Cardiac septum (tissue), 1 donor: ENCODE data around the gene TMEM270. TPM values are rescaled to one million over a fixed set of nuclear protein-coding genes. Genes with fewer than 3 reads are reported as not detected.
A peak's percentile ranks its signal among the peaks of the same experiment; 100 is the strongest.

Experiments
- DNase-seq: peaks from one replicate; pipeline ENCODE4 v3.0.0-alpha.2; 2020; ENCODE audit warnings: low spot score
- intact Hi-C: fragments of 100-400 bp; cut with DNase I; formaldehyde crosslinking; loops from one replicate; pipeline ENCODE4 v1.14.0; 2022
- total RNA-seq: library from RNA; stranded (reverse); fragmentation: NEBNext Ultra II Directional; extraction: Animal tissue kit (Norgen Biotek cat#: 25700); gene quantifications from one replicate; pipeline ENCODE4 v1.2.1, GENCODE V29; 2021
- donor health status: DM: no; HTN: no; CAD: no.

Gene TMEM270
- total RNA-seq, 1 donor from 2014 or later: not detected

- DNase-seq: peak; percentile 56
- intact Hi-C loops: no loop called here
Observed at GRCh38 chr7:73901231-73901822, 40.4 kb downstream of the TMEM270 start.

GRCh38 chr7:73901823-73902597 is 41.1 kb downstream of the TMEM270 start:
- peak; percentile 35 for DNase-seq
- intact Hi-C loops: no loop called here

DNA sequence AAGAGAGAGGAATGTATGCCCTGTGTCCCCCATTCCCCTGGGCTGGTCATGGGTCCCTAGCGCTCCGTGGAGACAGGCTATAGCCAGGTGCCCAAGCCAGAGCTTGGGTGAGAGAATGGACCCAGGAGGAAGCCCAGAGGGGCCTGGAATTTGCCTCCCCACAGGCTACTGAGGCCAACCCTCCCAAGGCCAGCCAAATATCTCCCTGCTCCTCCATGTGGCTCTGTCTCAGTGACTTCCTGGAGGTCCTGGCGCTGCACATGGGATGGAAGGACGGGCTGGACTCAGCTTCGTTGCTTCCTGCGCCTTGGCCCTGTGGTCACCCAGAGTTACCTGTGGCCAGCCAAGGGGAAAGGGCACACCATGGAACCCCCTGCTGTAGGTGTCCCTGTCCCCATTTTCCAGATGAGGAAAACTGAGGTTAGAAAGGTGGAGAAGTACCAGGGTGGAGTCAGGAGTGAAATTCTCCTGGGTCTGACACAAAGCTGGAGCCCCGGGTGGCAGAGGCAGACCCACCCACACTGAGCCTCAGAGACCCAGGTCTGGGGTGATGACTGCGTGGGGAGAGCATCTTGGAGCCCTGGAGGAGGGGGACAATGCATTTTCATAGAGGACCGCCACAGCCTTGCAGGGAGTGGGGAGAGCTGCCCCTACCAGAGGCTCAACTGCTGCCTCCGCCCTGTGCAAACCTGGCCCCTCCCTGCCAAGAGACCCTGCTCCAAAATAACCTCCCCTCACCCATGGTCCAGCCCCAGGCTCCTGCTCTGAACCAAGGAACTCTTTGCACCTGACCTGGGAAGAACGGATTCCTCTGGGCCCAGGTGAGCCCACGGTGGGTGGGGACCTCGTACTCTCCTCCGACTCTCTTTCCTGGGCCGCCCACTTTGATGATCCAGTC is 42.6 kb downstream of the TMEM270 start:
- intact Hi-C loops: no loop called here
- peak; percentile 63 for DNase-seq

- peak; percentile 75 for DNase-seq
- intact Hi-C loops: no loop called here
Observed at GRCh38 chr7:73904219-73905137, 43.5 kb downstream of the TMEM270 start.

DNA sequence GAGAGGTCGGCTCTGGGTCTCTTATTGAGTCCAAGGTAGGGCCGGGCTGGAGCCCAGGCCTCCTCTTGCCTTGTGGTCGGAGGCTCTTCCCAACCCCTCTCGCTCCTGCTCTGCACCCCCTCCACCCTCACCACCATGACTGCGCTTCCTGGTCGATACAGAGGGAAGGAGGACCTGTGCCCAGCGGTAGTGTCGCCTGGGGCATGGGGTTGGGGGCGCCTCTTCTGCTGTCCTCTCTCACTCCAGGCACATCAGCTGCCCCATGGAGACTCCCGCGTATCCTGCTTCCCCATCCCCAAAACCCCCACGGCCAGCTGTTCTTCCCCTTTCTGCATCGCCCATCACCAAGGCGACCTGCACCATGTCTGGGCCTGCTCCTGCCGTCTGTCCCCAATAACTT is 44.4 kb downstream of the TMEM270 start:
- peak; percentile 71 for DNase-seq
- intact Hi-C loops: no loop called here

- intact Hi-C loops: no loop called here
- DNase-seq: peak; percentile 19
Observed at GRCh38 chr7:73906874-73907273, 45.9 kb downstream of the TMEM270 start.

GRCh38 chr7:73907554-73908122 is 46.7 kb downstream of the TMEM270 start:
- intact Hi-C loops: no loop called here
- peak; percentile 55 for DNase-seq

GRCh38 chr7:73908123-73908611 is 47.2 kb downstream of the TMEM270 start:
- DNase-seq: peak; percentile 60
- intact Hi-C loops: no loop called here

DNA sequence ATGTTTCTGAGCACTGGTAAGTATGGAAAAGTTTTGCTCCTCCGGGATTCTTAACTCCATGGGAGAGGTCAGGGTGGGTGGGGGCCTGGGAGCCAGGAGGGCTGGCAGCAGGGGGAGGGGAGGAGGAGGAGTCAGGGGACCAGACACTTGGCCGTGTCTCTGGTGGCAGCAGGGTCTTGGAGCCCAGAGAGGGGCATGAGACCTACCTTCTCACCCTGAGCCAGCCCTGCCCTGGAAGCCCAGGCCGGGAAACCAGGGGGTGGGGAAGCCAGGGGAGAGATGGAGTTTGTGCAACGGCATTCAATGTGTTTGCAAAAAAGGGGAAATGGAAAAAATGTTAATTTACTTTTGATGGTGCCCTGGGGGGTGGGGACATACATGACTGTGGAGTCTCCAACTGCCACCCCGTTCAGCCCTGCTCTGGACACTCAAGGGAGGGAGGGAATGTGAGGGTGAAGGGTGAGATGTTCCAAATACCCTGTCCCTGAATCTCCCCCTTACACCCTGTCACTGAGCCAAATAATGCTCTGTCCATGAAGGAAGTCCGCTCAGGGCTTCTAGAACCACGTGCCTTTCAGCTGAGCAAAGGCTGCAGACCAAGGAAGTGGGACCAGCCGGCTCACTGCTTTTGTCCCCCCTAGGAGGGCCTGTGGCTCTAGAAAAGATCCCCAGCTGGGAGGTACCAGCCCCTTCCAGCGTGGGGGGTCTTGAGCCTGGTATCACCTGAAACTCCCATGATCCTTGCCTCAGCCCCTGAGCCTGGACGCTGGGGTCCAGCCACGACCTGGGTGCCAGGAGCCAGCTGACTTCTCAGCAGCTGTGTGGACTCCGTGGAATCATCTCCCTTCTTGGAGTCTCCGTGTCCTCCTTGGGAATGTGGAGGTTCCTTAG is 48.3 kb downstream of the TMEM270 start:
- peak; percentile 75 for DNase-seq
- intact Hi-C loops: no loop called here

DNA sequence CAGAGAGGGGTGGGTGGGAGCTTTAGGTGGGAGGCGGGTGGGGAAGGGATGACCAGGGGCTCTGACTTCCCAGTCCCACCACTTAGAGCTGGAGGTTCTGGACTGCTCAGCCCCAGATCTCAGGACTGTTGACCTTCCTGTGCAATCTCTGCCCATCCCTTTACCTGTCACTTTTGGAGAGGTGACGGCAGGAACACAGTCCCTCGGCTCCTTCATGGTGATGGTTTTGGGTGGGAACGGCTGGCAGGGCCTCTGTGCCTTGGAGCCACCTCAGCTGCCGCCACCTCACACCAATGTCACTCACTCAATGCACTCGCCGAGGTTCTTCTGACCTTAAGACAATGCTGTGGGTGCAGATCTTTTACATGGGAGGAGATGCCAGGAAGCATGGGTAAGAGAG is 49.0 kb downstream of the TMEM270 start:
- DNase-seq: peak; percentile 46
- intact Hi-C loops: no loop called here

- DNase-seq: peak; percentile 1
- intact Hi-C loops: no loop called here
Observed at GRCh38 chr7:73912223-73912622, 51.3 kb downstream of the TMEM270 start.

Other genes starting within 250 kb of the TMEM270 start
- 0.65 TPM for gene MLXIPL, start 236.6 kb upstream of the TMEM270 start, total RNA-seq
- gene VPS37D, start 193.3 kb upstream of the TMEM270 start, total RNA-seq: 2.4 TPM
- 16.4 TPM for gene DNAJC30, start 177.7 kb upstream of the TMEM270 start, total RNA-seq
- 59.1 TPM for gene BUD23, start 177.6 kb upstream of the TMEM270 start, total RNA-seq
- gene STX1A, start 141.5 kb upstream of the TMEM270 start, total RNA-seq: 3.3 TPM
- gene ABHD11, start 122.4 kb upstream of the TMEM270 start, total RNA-seq: 31.6 TPM
- gene CLDN3, start 90.9 kb upstream of the TMEM270 start, total RNA-seq: not detected
- gene CLDN4, start 30.2 kb upstream of the TMEM270 start, total RNA-seq: not detected
- 0.35 TPM for gene METTL27, start 18.6 kb upstream of the TMEM270 start, total RNA-seq
- 41.2 TPM for gene ELN, start 167.0 kb downstream of the TMEM270 start, total RNA-seq
- 13.6 TPM for gene LIMK1, start 222.6 kb downstream of the TMEM270 start, total RNA-seq